Heart right ventricle (tissue), 16 donors: ENCODE data around the gene KLHL29. TPM values are rescaled to one million over a fixed set of nuclear protein-coding genes. Genes with fewer than 3 reads are reported as not detected.

Experiments used
- ATAC-seq, 8 donors: fragments of 200-7000 bp; cut with Tn5 transposase; one replicate each; pipeline ENCODE4 v1.9.1; 2020; ENCODE audit warnings: mild to moderate bottlenecking in 8 of 8, moderate library complexity in 8 of 8, moderate number of reproducible peaks in 1 of 8
- DNase-seq, 2 donors: peaks; one replicate each; pipeline ENCODE4 v3.0.0-alpha.2; 2020
- H3K27ac ChIP-seq, 10 donors: fragments of 200-600 bp; sonication (generic) in 2 of 10; one replicate each; pipeline versions ENCODE4 v1.5.0 to v1.8.0; 2020 to 2022; ENCODE audit warnings: mild to moderate bottlenecking in 3 of 10
- H3K27me3 ChIP-seq, 7 donors: fragments of 200-600 bp; one replicate each; pipeline ENCODE4 v1.8.0; 2021 to 2022; ENCODE audit warnings: mild to moderate bottlenecking in 2 of 7
- H3K36me3 ChIP-seq, 9 donors: fragments of 200-600 bp; sonication (generic) in 1 of 9; one replicate each; pipeline versions ENCODE4 v1.5.0 to v1.8.0; 2020 to 2022; ENCODE audit warnings: mild to moderate bottlenecking in 2 of 9
- H3K4me1 ChIP-seq, 9 donors: fragments of 200-600 bp; sonication (generic) in 1 of 9; one replicate each; pipeline versions ENCODE4 v1.5.0 to v1.8.0; 2020 to 2022; ENCODE audit warnings: mild to moderate bottlenecking in 4 of 9
- H3K4me3 ChIP-seq, 10 donors: fragments of 200-600 bp; sonication (generic) in 2 of 10; one replicate each; pipeline versions ENCODE4 v1.5.0 to v1.8.0; 2020 to 2022; ENCODE audit warnings: mild to moderate bottlenecking in 7 of 10, moderate library complexity in 2 of 10
- H3K9me3 ChIP-seq, 11 donors: fragments of 200-600 bp in 10 of 11; sonication (generic) in 2 of 11; one replicate each; pipeline versions ENCODE4 v1.5.0 to v1.8.0; 2013 to 2022; ENCODE audit warnings: mild to moderate bottlenecking in 2 of 11, control low read depth in 1 of 11, moderate library complexity in 1 of 11
- WGBS, 2 donors: extraction: QIAGEN DNeasy Blood & Tissue Kit; methylation state at CpG; one replicate each; pipeline ENCODE4 v1.1.7; 2013; ENCODE audit warnings: inconsistent platforms in 1 of 2; 5-methylcytosine and 5-hydroxymethylcytosine counted together
- intact Hi-C, 10 donors: fragments of 100-400 bp; cut with DNase I; formaldehyde crosslinking; loops; one replicate each; pipeline versions ENCODE4 v1.11.1 to v1.14.2; 2022
- polyA plus RNA-seq, 2 donors: library from polyadenylated mRNA; stranded (reverse); fragments of 200-250 nt; gene quantifications; one replicate each; pipeline ENCODE4 v1.2.3, GENCODE V29; 2013
- total RNA-seq, 10 donors: library from RNA; stranded (reverse); fragmentation: NEBNext Ultra II Directional in 3 of 10; extraction: Animal tissue kit (Norgen Biotek cat#: 25700) in 3 of 10; gene quantifications; one replicate each; pipeline versions ENCODE4 v1.2.1 to v1.2.4, GENCODE V29; 2021 to 2023
- TF ChIP-seq, protein P1 (sequence below), 9 donors: fragments of 200-600 bp; sonication (generic) in 2 of 9; IDR thresholded peaks; one replicate each; pipeline versions ENCODE4 v1.5.0 to v1.8.0; 2021 to 2022; ENCODE audit warnings: antibody characterized with exemption in 9 of 9, mild to moderate bottlenecking in 5 of 9, moderate library complexity in 1 of 9
- donor health status: Arrhythmogenic right ventricular cardiomyopathy.
- donor health status: ischemic (EF 13 %, LVEDD 7.1; RV severe dilation, severe dysfunction).
- donor health status: healthy with polysubstance abuse.
- donor health status: DM: no; HTN: yes; CAD: no.
- donor health status: DM: no; HTN: no; CAD: no.
- donor health status: ischemic (EF 25% LVEDD 6.9; RV normal size, moderate dysfunction).
- donor health status: ischemic (EF 25% LVEDD 5.7; RV mildly dilated, moderate dysfunction).
- donor health status: healthy.
- donor health status: DM: yes; HTN: yes; CAD: no.
- donor health status: Ischemic cardiomyopathy.
- donor health status: ischemic (EF 35%, LVEDD 5.7; RV mildly dilated, moderate dysfunction).
- donor health status: nonischemic (EF 11% LVEDD 7.7; RV severe dilation, severe dysfunction).
- donor health status: DM: yes; HTN: yes; CAD: no.
- donor health status: PGD.
- donor health status: ischemic (EF 29% LVEDD 5.4; RV normal size, mild dysfunction).
- donor health status: nonischemic (EF 23%, LVEDD 6.1; RV moderate dilation, normal function).

KLHL29 gene
- total and polyA plus RNA-seq, 12 donors = 0.71 to 1.5 (median 1.0) TPM

DNA sequence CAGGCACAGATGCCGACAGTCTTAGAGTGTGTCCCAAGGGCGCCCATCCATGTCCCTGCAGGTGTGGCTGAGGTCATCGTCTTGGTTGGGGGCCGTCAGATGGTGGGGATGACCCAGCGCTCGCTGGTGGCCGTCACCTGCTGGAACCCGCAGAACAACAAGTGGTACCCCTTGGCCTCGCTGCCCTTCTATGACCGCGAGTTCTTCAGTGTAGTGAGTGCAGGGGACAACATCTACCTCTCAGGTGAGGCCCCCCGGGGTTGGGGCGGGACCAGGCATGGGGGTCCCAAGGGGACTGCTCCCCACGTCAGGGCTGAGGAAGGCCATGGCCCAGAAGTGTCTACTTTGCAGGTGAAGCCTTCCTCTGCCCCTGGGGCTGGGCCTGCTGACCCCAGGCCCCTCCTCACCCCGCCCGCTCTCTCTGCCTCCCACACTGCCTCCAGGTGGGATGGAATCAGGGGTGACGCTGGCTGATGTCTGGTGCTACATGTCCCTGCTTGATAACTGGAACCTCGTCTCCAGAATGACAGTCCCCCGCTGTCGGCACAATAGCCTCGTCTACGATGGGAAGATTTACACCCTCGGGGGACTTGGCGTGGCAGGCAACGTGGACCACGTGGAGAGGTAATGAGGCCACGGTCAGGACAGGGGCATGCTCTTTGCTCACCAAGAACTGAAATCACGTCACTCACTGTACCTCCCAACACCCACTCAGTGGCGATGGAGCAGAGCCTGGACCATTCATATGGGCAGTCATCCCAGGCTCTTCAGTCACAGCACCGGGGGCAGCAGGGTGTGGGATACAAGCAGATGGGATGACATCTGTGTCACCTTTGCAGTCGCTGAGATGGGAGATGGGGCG is 311.1 kb downstream of the KLHL29 start:
- WGBS, 2 donors = 95 to 97% methylated on average over 32 of the region's 32 CpGs
- H3K9me3 ChIP-seq = peaks cover 0 to 4% (median 0%) of the 10 kb centered on the region in 11 donors
- H3K27ac ChIP-seq = no peak overlapping the region
- H3K4me3 ChIP-seq = no peak overlapping the region
- DNase-seq (no peak), ATAC-seq (no peak)
- H3K27me3 ChIP-seq = no peaks in the 10 kb centered on the region
- peaks cover 0 to 6% (median 0%) of the 10 kb centered on the region in 9 donors for H3K4me1 ChIP-seq
- peaks cover 0 to 29% (median 0%) of the 10 kb centered on the region in 9 donors for H3K36me3 ChIP-seq
- TF ChIP-seq, protein P1, sequence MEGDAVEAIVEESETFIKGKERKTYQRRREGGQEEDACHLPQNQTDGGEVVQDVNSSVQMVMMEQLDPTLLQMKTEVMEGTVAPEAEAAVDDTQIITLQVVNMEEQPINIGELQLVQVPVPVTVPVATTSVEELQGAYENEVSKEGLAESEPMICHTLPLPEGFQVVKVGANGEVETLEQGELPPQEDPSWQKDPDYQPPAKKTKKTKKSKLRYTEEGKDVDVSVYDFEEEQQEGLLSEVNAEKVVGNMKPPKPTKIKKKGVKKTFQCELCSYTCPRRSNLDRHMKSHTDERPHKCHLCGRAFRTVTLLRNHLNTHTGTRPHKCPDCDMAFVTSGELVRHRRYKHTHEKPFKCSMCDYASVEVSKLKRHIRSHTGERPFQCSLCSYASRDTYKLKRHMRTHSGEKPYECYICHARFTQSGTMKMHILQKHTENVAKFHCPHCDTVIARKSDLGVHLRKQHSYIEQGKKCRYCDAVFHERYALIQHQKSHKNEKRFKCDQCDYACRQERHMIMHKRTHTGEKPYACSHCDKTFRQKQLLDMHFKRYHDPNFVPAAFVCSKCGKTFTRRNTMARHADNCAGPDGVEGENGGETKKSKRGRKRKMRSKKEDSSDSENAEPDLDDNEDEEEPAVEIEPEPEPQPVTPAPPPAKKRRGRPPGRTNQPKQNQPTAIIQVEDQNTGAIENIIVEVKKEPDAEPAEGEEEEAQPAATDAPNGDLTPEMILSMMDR (IDR thresholded peaks at IDR 0.05) = no peak
- intact Hi-C loops = no loop called here

DNA sequence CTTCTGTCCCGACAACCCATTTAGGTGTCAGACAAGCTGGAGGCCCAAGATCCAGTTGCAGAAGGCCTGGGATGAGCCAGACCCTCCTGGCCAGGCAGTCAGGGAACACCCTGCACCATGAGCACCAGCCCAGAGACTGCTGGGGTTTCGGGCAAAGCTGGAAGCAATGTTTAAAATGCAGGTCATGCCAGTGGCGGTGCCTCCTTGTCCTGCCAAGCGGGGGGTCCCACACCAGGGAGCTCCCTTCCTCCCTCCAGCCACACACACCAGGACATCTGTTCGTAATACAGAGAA is 311.7 kb downstream of the KLHL29 start:
- Histone ChIP-seq H3K4me3 (no peak overlapping the region), H3K4me1 (peaks cover 0 to 6% (median 0%) of the 10 kb centered on the region in 9 donors), H3K27me3 (no peaks in the 10 kb centered on the region), H3K9me3 (peaks cover 0 to 4% (median 0%) of the 10 kb centered on the region in 11 donors), H3K36me3 (peaks cover 0 to 28% (median 0%) of the 10 kb centered on the region in 9 donors), H3K27ac (no peak overlapping the region)
- ATAC-seq = no peak
- DNase-seq = no peak
- WGBS, 2 donors = 93 to 97% methylated on average over 5 of the region's 5 CpGs
- intact Hi-C loops = no loop called here
- TF ChIP-seq, protein P1 (IDR thresholded peaks at IDR 0.05) = no peak

DNA sequence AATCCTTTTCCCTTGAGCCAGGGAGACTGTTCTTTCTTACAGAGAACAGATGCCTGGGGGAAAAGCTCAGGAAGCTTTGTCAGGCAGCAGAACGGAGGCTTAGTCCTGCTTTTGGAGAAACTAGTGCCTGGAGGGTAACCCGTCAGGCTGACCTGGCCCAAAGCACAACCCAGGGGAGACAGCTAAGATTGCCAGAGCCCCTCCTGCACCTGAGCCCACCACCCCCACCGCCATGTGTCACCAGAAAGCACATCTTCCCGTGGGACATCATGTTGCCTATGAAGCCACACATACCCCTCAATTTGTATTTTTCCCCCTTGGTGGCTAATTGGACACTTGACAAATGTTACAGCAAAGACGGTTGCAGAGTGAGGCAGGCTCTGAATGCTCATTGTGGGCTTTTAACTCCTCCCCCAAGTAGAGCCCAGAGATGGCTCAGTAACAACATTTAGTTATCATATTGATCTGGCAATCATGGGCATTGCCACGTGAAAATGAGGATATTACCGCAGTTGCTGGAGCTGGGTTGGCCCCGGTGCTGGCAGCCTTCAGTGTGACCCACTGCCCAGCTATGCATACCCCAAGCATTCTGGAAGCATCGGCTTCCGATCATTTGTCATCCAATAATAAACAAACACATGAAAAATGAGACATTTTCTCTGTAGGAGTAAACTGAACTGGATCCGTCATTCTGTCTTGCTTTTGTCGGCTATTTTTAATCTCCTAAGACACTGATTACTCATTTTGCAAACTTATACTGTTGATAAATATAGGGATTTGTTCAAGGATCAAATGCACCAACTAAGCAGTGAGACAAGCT is 312.5 kb downstream of the KLHL29 start:
- TF ChIP-seq, protein P1 (IDR thresholded peaks at IDR 0.05) = no peak
- Histone ChIP-seq H3K27me3 (no peaks in the 10 kb centered on the region), H3K4me1 (peaks cover 0 to 6% (median 0%) of the 10 kb centered on the region in 9 donors), H3K4me3 (no peak overlapping the region), H3K27ac (no peak overlapping the region), H3K36me3 (peaks cover 0 to 25% (median 0%) of the 10 kb centered on the region in 9 donors), H3K9me3 (peaks cover 0 to 4% (median 0%) of the 10 kb centered on the region in 11 donors)
- intact Hi-C loops = no loop called here
- DNase-seq (no peak), ATAC-seq (no peak)
- 85 to 89% methylated on average over 12 of the region's 12 CpGs for WGBS, 2 donors

DNA sequence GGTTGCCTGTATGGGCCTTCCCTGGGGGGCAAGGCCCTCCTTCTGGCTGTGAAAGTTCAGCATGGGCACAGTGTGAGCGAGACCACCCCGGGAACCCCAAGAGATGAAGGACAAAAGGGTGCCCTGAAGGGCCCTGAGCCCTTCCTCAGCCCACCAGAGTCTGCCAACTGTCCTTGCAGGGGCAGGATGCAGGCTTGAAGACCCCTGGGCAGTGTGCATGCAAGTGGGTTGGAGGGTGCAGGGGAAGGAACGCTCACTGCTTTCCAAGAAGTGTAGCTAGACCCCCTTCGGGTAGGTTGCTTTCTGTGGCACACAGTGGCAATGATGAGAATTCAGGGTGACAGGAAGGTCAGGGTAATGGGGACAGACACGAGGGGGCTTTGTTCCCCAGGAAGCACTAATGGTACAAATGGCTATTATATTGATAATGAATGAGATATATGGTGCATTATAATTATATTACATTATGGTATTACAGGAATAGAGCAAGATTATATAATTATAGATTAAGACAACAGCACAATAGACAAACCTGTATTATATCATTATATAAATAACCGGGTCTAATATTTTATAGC is 313.2 kb downstream of the KLHL29 start:
- intact Hi-C loops = no loop called here
- peaks cover 0 to 26% (median 0%) of the 10 kb centered on the region in 9 donors for H3K36me3 ChIP-seq
- TF ChIP-seq, protein P1 (IDR thresholded peaks at IDR 0.05) = no peak
- peaks cover 0 to 4% (median 0%) of the 10 kb centered on the region in 11 donors for H3K9me3 ChIP-seq
- WGBS, 2 donors = 80 to 88% methylated on average over 6 of the region's 6 CpGs
- ATAC-seq (no peak), DNase-seq (no peak)
- H3K27ac ChIP-seq = no peak overlapping the region
- H3K27me3 ChIP-seq = no peaks in the 10 kb centered on the region
- H3K4me1 ChIP-seq = peaks cover 0 to 6% (median 0%) of the 10 kb centered on the region in 9 donors
- H3K4me3 ChIP-seq = no peak overlapping the region
